ENCODE results near the gene SPATA46. TPM values are rescaled to one million over a fixed set of nuclear protein-coding genes. Genes with fewer than 3 reads are reported as not detected.

SPATA46 gene
- total RNA-seq, 1 donor from 2014 or later: not detected

GRCh38 chr1:162389971-162390370 lies 13.3 kb upstream of the SPATA46 start:
- DNase-seq (ENCODE audit: low spot score): no peak
- H3K4me1 Mint-ChIP-seq (ENCODE audit: low read depth): no peaks in the 10 kb centered on the region
- no peaks in the 10 kb centered on the region for H3K27me3 Mint-ChIP-seq (ENCODE audit: low read depth)
- no peaks in the 10 kb centered on the region for H3K9me3 Mint-ChIP-seq (ENCODE audit: low read depth)
- TF ChIP-seq, protein P1, sequence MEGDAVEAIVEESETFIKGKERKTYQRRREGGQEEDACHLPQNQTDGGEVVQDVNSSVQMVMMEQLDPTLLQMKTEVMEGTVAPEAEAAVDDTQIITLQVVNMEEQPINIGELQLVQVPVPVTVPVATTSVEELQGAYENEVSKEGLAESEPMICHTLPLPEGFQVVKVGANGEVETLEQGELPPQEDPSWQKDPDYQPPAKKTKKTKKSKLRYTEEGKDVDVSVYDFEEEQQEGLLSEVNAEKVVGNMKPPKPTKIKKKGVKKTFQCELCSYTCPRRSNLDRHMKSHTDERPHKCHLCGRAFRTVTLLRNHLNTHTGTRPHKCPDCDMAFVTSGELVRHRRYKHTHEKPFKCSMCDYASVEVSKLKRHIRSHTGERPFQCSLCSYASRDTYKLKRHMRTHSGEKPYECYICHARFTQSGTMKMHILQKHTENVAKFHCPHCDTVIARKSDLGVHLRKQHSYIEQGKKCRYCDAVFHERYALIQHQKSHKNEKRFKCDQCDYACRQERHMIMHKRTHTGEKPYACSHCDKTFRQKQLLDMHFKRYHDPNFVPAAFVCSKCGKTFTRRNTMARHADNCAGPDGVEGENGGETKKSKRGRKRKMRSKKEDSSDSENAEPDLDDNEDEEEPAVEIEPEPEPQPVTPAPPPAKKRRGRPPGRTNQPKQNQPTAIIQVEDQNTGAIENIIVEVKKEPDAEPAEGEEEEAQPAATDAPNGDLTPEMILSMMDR (IDR thresholded peaks at IDR 0.05): no peak
- no peak overlapping the region for H3K27ac Mint-ChIP-seq (ENCODE audit: unreplicated experiment)
- no peak overlapping the region for H3K4me3 Mint-ChIP-seq (ENCODE audit: unreplicated experiment)
- peaks cover 5% of the 10 kb centered on the region for H3K36me3 Mint-ChIP-seq (ENCODE audit: low read depth)

DNA sequence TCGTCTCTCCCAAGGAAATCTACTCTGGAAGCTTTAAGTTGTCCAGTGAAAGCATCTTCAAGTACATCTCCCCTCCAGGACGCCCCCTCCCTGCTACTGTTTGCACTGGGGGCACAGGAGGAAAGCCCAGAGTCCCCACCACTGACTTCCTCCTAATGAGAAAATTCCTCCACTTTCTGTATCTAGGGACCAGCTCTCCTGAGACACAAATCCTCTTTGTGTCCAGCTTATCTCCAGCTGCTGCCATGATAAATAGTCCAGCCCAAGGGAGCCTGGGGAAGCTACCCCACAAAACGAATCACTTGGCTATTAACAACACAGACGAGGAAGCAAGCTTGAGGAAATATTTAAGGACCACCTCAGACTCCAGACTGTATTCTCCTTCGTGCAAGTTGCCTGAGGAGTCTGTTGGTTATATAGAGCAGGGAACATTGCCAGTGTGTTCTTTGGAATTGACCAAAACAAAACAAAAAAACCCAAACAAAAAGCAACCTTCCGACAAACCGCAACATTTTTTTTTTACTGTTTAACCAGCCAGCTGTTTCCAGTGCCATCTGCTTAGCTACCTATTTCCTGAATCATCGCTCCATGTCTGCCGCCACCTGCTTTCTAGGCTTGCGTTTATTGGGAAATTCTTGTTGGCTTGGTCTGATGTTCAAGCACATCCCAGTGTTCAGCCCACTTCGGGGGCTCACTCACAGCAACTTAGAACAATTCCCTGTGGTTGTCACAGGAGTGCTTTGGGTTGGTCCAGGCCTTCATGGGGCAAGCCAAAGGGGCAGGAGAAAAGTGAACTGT lies 12.6 kb upstream of the SPATA46 start:
- Mint-ChIP-seq H3K4me3 (ENCODE audit: unreplicated experiment) (no peak overlapping the region), H3K4me1 (ENCODE audit: low read depth) (no peaks in the 10 kb centered on the region), H3K9me3 (ENCODE audit: low read depth) (no peaks in the 10 kb centered on the region), H3K27me3 (ENCODE audit: low read depth) (no peaks in the 10 kb centered on the region), H3K36me3 (ENCODE audit: low read depth) (peaks cover 5% of the 10 kb centered on the region), H3K27ac (ENCODE audit: unreplicated experiment) (no peak overlapping the region)
- DNase-seq (ENCODE audit: low spot score): no peak
- TF ChIP-seq, protein P1 (IDR thresholded peaks at IDR 0.05): no peak

GRCh38 chr1:162388615-162389014 lies 12.0 kb upstream of the SPATA46 start:
- Mint-ChIP-seq H3K36me3 (ENCODE audit: low read depth) (peaks cover 8% of the 10 kb centered on the region), H3K27ac (ENCODE audit: unreplicated experiment) (no peak overlapping the region), H3K9me3 (ENCODE audit: low read depth) (no peaks in the 10 kb centered on the region), H3K4me1 (ENCODE audit: low read depth) (no peaks in the 10 kb centered on the region), H3K27me3 (ENCODE audit: low read depth) (no peaks in the 10 kb centered on the region), H3K4me3 (ENCODE audit: unreplicated experiment) (no peak overlapping the region)
- DNase-seq (ENCODE audit: low spot score): no peak
- TF ChIP-seq, protein P1 (IDR thresholded peaks at IDR 0.05): no peak

- Mint-ChIP-seq H3K27ac (ENCODE audit: unreplicated experiment) (no peak overlapping the region), H3K27me3 (ENCODE audit: low read depth) (no peaks in the 10 kb centered on the region), H3K9me3 (ENCODE audit: low read depth) (no peaks in the 10 kb centered on the region), H3K4me1 (ENCODE audit: low read depth) (no peaks in the 10 kb centered on the region), H3K36me3 (ENCODE audit: low read depth) (peaks cover 9% of the 10 kb centered on the region), H3K4me3 (ENCODE audit: unreplicated experiment) (no peak overlapping the region)
- no peak for DNase-seq (ENCODE audit: low spot score)
- TF ChIP-seq, protein P1 (IDR thresholded peaks at IDR 0.05): no peak
These were observed 11.5 kb upstream of the SPATA46 start for GRCh38 chr1:162388083-162388594.

- Mint-ChIP-seq H3K4me3 (ENCODE audit: unreplicated experiment) (no peak overlapping the region), H3K27me3 (ENCODE audit: low read depth) (no peaks in the 10 kb centered on the region), H3K4me1 (ENCODE audit: low read depth) (no peaks in the 10 kb centered on the region), H3K27ac (ENCODE audit: unreplicated experiment) (no peak overlapping the region), H3K36me3 (ENCODE audit: low read depth) (peaks cover 9% of the 10 kb centered on the region), H3K9me3 (ENCODE audit: low read depth) (no peaks in the 10 kb centered on the region)
- DNase-seq (ENCODE audit: low spot score): no peak
- TF ChIP-seq, protein P1 (IDR thresholded peaks at IDR 0.05): no peak
These were observed 10.8 kb upstream of the SPATA46 start for GRCh38 chr1:162387226-162388082.

Measured in chondrocyte (in vitro differentiated cells).